Trophoblast cell (in vitro differentiated cells and primary cell): ENCODE results near the gene MOCOS.

ENCODE experiments used
- DNase-seq, 2 donors: peaks; one replicate each; pipeline ENCODE4 v3.0.0-alpha.2; 2016
- H2AFZ ChIP-seq: 2 replicates; pipeline ENCODE4 v1.6.1; 2013; ENCODE audit warnings: low read length, moderate library complexity, mild to moderate bottlenecking; ENCODE audit not compliant: insufficient read depth, poor library complexity
- H2AK5ac ChIP-seq: 2 replicates; pipeline ENCODE4 v1.6.1; 2013; ENCODE audit warnings: mild to moderate bottlenecking, low read length
- H2BK120ac ChIP-seq: 2 replicates; pipeline ENCODE4 v1.6.1; 2013; ENCODE audit warnings: low read length, mild to moderate bottlenecking, moderate library complexity; ENCODE audit not compliant: insufficient read depth, poor library complexity
- H2BK12ac ChIP-seq: 2 replicates; pipeline ENCODE4 v1.6.1; 2013; ENCODE audit warnings: mild to moderate bottlenecking, low read length, moderate library complexity
- H2BK5ac ChIP-seq: 2 replicates; pipeline ENCODE4 v1.6.1; 2013; ENCODE audit warnings: low read length, low read depth, moderate library complexity, mild to moderate bottlenecking; ENCODE audit not compliant: poor library complexity
- H3K14ac ChIP-seq: 2 replicates; pipeline ENCODE4 v1.6.1; 2013; ENCODE audit warnings: mild to moderate bottlenecking, low read length
- H3K18ac ChIP-seq: 2 replicates; pipeline ENCODE4 v1.6.1; 2013; ENCODE audit warnings: mild to moderate bottlenecking, low read length
- H3K23ac ChIP-seq: 2 replicates; pipeline ENCODE4 v1.6.1; 2013; ENCODE audit warnings: low read length
- H3K27ac ChIP-seq: 2 replicates; pipeline ENCODE4 v1.5.1; 2013; ENCODE audit warnings: low read depth, mild to moderate bottlenecking, inconsistent platforms, low read length, moderate library complexity
- H3K27me3 ChIP-seq: 2 replicates; pipeline ENCODE4 v1.6.1; 2013; ENCODE audit warnings: inconsistent platforms, mild to moderate bottlenecking, low read length, moderate library complexity; ENCODE audit not compliant: insufficient read depth
- H3K36me3 ChIP-seq, 2 experiments: 1 replicate in 1 of 2; 2 replicates in 1 of 2; pipeline ENCODE4 v1.6.1; 2013; ENCODE audit warnings: low read length in 2 of 2, mild to moderate bottlenecking in 2 of 2, moderate library complexity in 1 of 2; ENCODE audit not compliant: insufficient read depth in 2 of 2, control insufficient read depth in 1 of 2
- H3K4ac ChIP-seq: 2 replicates; pipeline ENCODE4 v1.6.1; 2013; ENCODE audit warnings: low read depth, mild to moderate bottlenecking, low read length, moderate library complexity
- H3K4me1 ChIP-seq, 2 experiments: 1 replicate in 1 of 2; 2 replicates in 1 of 2; pipeline ENCODE4 v1.6.1; 2013; ENCODE audit warnings: low read length in 2 of 2, mild to moderate bottlenecking in 2 of 2, moderate library complexity in 1 of 2; ENCODE audit not compliant: insufficient read depth in 2 of 2, control insufficient read depth in 1 of 2
- H3K4me2 ChIP-seq: 2 replicates; pipeline ENCODE4 v1.6.1; 2013; ENCODE audit warnings: inconsistent platforms, mild to moderate bottlenecking, low read length, moderate library complexity
- H3K4me3 ChIP-seq: 2 replicates; pipeline ENCODE4 v1.5.1; 2013; ENCODE audit warnings: mild to moderate bottlenecking, low read depth, low read length, inconsistent platforms
- H3K79me1 ChIP-seq: one replicate; pipeline ENCODE4 v1.6.1; 2013; ENCODE audit warnings: low read length
- H3K79me2 ChIP-seq: 2 replicates; pipeline ENCODE4 v1.6.1; 2013; ENCODE audit warnings: low read length, mild to moderate bottlenecking; ENCODE audit not compliant: control insufficient read depth, insufficient read depth, poor library complexity
- H3K9ac ChIP-seq: 2 replicates; pipeline ENCODE4 v1.6.1; 2013; ENCODE audit warnings: mild to moderate bottlenecking, low read length
- H3K9me3 ChIP-seq: 2 replicates; pipeline ENCODE4 v1.6.1; 2013; ENCODE audit warnings: low read depth, mild to moderate bottlenecking, control low read depth, inconsistent platforms, low read length; ENCODE audit not compliant: insufficient read depth
- H4K12ac ChIP-seq: 2 replicates; pipeline ENCODE4 v1.6.1; 2013; ENCODE audit warnings: low read depth, mild to moderate bottlenecking, low read length, moderate library complexity
- H4K8ac ChIP-seq: 2 replicates; pipeline ENCODE4 v1.6.1; 2013; ENCODE audit warnings: low read depth, mild to moderate bottlenecking, low read length, moderate library complexity
- H4K91ac ChIP-seq: one replicate; pipeline ENCODE4 v1.6.1; 2013; ENCODE audit warnings: low read depth, mild to moderate bottlenecking, low read length, moderate library complexity
- WGBS: extraction: QIAGEN DNeasy Blood & Tissue Kit; methylation state at CpG from one replicate; pipeline ENCODE4 v1.1.7; 2013; ENCODE audit warnings: missing lambda C conversion rate; ENCODE audit not compliant: insufficient read length, insufficient coverage; ENCODE audit errors: extremely low coverage; 5-methylcytosine and 5-hydroxymethylcytosine counted together

The MOCOS gene

DNA sequence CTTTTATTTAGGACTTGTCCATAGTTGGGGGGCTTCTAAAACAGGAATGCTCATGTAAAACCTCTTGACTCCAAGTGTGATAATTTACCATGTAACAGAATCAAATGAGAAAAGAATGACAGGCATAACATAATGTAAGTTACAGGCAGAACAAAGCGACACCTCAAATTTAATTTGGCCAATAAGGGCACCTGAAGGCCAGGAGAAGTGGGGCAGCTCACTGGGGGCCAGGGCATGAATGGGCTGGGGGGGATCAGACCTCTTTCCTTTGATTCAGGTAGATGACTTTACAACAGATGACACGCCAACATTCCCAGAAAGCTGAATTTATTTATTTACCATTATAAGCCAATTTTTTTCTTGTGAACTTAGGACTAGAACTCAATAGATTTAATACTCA lies 14.5 kb downstream of the MOCOS start:
- Histone ChIP-seq H3K27ac (no peak overlapping the region), H3K4me1 (no peaks in the 10 kb centered on the region), H3K14ac (no peak overlapping the region), H3K9ac (no peak overlapping the region), H3K18ac (no peak overlapping the region), H3K23ac (no peak overlapping the region), H3K4me2 (no peak overlapping the region), H4K8ac (no peak overlapping the region), H2AFZ (no peak overlapping the region), H3K79me2 (no peaks in the 10 kb centered on the region), H3K9me3 (no peaks in the 10 kb centered on the region), H3K4ac (no peak overlapping the region), H2BK120ac (no peak overlapping the region), H2AK5ac (no peak overlapping the region), H2BK5ac (no peak overlapping the region), H4K91ac (no peak overlapping the region), H3K79me1 (no peaks in the 10 kb centered on the region), H3K36me3 (no peaks in the 10 kb centered on the region), H4K12ac (no peak overlapping the region), H3K27me3 (no peaks in the 10 kb centered on the region), H3K4me3 (no peak overlapping the region), H2BK12ac (no peak overlapping the region)
- no peak for DNase-seq
- WGBS = no CpG with 5 or more reads among the region's 2 CpGs

DNA sequence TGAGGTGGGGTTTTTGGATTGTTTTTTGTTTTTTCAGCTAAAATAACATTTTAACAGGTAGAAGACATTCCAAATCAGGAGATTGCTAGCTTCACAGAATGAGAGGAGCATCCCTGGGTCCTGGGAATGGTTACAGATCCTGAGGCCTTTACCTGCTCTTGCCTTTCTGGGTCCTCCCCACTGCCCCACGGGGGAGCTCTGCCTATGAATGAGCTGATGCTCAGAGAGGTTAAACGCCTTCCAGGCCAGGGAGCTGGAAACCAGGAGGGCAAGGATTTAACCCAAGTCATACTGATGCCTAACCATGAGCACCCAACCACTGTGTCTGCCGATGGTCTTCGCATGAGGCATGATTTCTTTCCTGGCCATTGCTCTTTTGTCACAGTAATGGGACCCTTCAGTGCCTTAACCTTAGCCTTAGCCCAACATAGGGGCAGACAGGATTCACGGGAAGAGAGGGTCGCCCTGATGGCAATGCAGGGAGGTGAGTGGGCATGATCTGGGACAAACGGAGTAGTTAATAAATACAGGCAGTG lies 16.1 kb downstream of the MOCOS start:
- no peak overlapping the region for H2BK120ac ChIP-seq
- WGBS = no CpG with 5 or more reads among the region's 7 CpGs
- H3K9me3 ChIP-seq = no peaks in the 10 kb centered on the region
- H2BK5ac ChIP-seq = no peak overlapping the region
- H4K91ac ChIP-seq = no peak overlapping the region
- H4K12ac ChIP-seq = no peak overlapping the region
- no peak overlapping the region for H3K9ac ChIP-seq
- H3K27ac ChIP-seq = no peak overlapping the region
- H2BK12ac ChIP-seq = no peak overlapping the region
- H3K4me3 ChIP-seq = no peak overlapping the region
- H3K18ac ChIP-seq = no peak overlapping the region
- no peaks in the 10 kb centered on the region for H3K27me3 ChIP-seq
- no peak overlapping the region for H3K4me2 ChIP-seq
- H4K8ac ChIP-seq = no peak overlapping the region
- H3K79me1 ChIP-seq = no peaks in the 10 kb centered on the region
- H3K4me1 ChIP-seq = no peaks in the 10 kb centered on the region
- no peak overlapping the region for H3K23ac ChIP-seq
- no peaks in the 10 kb centered on the region for H3K79me2 ChIP-seq
- H2AFZ ChIP-seq = no peak overlapping the region
- no peak for DNase-seq
- no peak overlapping the region for H3K4ac ChIP-seq
- H3K36me3 ChIP-seq = no peaks in the 10 kb centered on the region
- H2AK5ac ChIP-seq = no peak overlapping the region
- no peak overlapping the region for H3K14ac ChIP-seq

DNA sequence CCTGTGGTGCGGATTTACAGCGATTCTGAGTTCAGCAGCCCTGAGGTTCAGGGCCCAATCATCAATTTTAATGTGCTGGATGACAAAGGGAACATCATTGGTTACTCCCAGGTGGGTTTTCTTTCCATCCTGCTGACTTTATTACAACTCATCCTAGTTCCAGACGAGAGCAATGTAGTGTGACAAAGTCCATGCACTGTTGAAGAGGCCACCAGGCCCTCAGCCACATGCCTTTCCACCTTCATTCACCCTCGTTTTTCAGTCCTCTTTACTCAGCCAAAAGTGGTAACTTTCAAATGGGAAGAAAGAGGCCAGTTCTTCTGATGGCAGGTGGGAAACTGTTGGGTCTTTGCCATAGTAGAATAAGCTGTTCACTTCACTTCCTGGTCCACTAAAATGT lies 17.9 kb downstream of the MOCOS start:
- Histone ChIP-seq H3K14ac (no peak overlapping the region), H3K27ac (no peak overlapping the region), H3K18ac (no peak overlapping the region), H4K8ac (no peak overlapping the region), H3K79me1 (no peaks in the 10 kb centered on the region), H3K9ac (no peak overlapping the region), H3K4me3 (no peak overlapping the region), H3K23ac (no peak overlapping the region), H2BK12ac (no peak overlapping the region), H2AFZ (no peak overlapping the region), H3K79me2 (no peaks in the 10 kb centered on the region), H3K4me2 (no peak overlapping the region), H4K12ac (no peak overlapping the region), H3K27me3 (no peaks in the 10 kb centered on the region), H3K36me3 (no peaks in the 10 kb centered on the region), H2AK5ac (no peak overlapping the region), H2BK5ac (no peak overlapping the region), H3K4ac (no peak overlapping the region), H4K91ac (no peak overlapping the region), H3K4me1 (no peaks in the 10 kb centered on the region), H3K9me3 (no peaks in the 10 kb centered on the region), H2BK120ac (no peak overlapping the region)
- WGBS = no CpG with 5 or more reads among the region's 4 CpGs
- no peak for DNase-seq

DNA sequence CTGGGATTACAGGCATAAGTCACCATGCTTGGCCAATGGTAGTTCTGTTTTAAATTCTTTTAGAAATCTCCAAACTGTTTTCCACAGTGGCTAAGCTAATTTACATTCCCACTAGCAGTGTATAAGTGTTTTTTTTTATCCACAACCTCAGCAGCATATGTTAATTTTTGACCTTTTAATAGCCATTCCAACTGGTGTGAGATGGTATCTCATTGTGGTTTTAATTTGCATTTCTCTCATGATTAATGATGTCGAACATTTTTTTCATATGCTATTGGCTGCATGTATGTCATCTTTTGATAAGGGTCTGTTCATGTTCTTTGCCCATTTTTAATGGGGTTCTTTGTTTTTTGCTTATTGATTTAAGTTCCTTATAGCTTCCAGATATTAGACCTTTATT lies 20.0 kb downstream of the MOCOS start:
- Histone ChIP-seq H3K79me2 (no peaks in the 10 kb centered on the region), H4K91ac (no peak overlapping the region), H3K27me3 (no peaks in the 10 kb centered on the region), H4K12ac (no peak overlapping the region), H3K36me3 (no peaks in the 10 kb centered on the region), H2BK12ac (no peak overlapping the region), H3K79me1 (no peaks in the 10 kb centered on the region), H3K4me3 (no peak overlapping the region), H2AK5ac (no peak overlapping the region), H2AFZ (no peak overlapping the region), H3K4me2 (no peak overlapping the region), H3K23ac (no peak overlapping the region), H2BK5ac (no peak overlapping the region), H2BK120ac (no peak overlapping the region), H3K27ac (no peak overlapping the region), H3K18ac (no peak overlapping the region), H3K9ac (no peak overlapping the region), H4K8ac (no peak overlapping the region), H3K4ac (no peak overlapping the region), H3K9me3 (no peaks in the 10 kb centered on the region), H3K4me1 (no peaks in the 10 kb centered on the region), H3K14ac (no peak overlapping the region)
- WGBS = no CpG with 5 or more reads among the region's 1 CpG
- no peak for DNase-seq
